Panc1 (cell line): Measurements from ENCODE around the gene TUBA1B. TPM values are rescaled to one million over a fixed set of nuclear protein-coding genes. Genes with fewer than 3 reads are reported as not detected.

Experiments used
- ATAC-seq: fragments of 200-7000 bp; cut with Tn5 transposase; 2 replicates; pipeline ENCODE4 v1.9.1; 2020; ENCODE audit warnings: mild to moderate bottlenecking, moderate library complexity
- BruUV-seq: library from RNA; stranded (reverse); fragments of 400-500 nt; replicated peaks from 2 replicates; lab custom pipeline; 2021; lab: Mats Ljungman, UMichigan
- CTCF ChIA-PET: fragments of 300-600 bp; sonication (Branson Sonifier 250); formaldehyde crosslinking; loops from one replicate; lab custom pipeline; 2022; ENCODE audit warnings: antibody characterized with exemption; lab: Charles Lee
- POLR2A ChIA-PET: fragments of 300-600 bp; sonication (Branson Sonifier 250); formaldehyde crosslinking; loops from one replicate; lab custom pipeline; 2022; ENCODE audit warnings: antibody characterized with exemption; lab: Charles Lee
- DNase-seq: peaks from one replicate; pipeline ENCODE4 v3.0.0-alpha.2; 2010; ENCODE audit warnings: low read depth, low spot score
- H3K27ac ChIP-seq: 2 replicates; pipeline ENCODE4 v1.5.1; 2011; ENCODE audit warnings: mild to moderate bottlenecking, low read length, inconsistent platforms
- H3K27me3 ChIP-seq: fragments of 200-500 bp; sonication (Bioruptor generic); 2 replicates; pipeline ENCODE4 v1.6.0; 2014; ENCODE audit warnings: low read length, inconsistent platforms; ENCODE audit not compliant: control insufficient read depth, insufficient read depth
- H3K36me3 ChIP-seq: fragments of 200-500 bp; sonication (Bioruptor generic); 2 replicates; pipeline ENCODE4 v1.5.1; 2014; ENCODE audit warnings: inconsistent platforms, mild to moderate bottlenecking, low read length, moderate library complexity; ENCODE audit not compliant: control insufficient read depth, insufficient read depth
- H3K4me1 ChIP-seq: 2 replicates; pipeline ENCODE4 v1.5.1; 2011; ENCODE audit warnings: inconsistent platforms, mild to moderate bottlenecking, low read length, moderate library complexity; ENCODE audit not compliant: control insufficient read depth, insufficient read depth
- H3K4me3 ChIP-seq, 2 experiments: 2 replicates each; pipeline ENCODE4 v1.5.1; 2011 to 2012; ENCODE audit warnings: low read depth in 2 of 2, low read length in 2 of 2, mild to moderate bottlenecking in 2 of 2, inconsistent platforms in 1 of 2, moderate library complexity in 1 of 2
- H3K9me3 ChIP-seq: fragments of 200-500 bp; sonication (Bioruptor generic); 2 replicates; pipeline ENCODE4 v1.5.1; 2014; ENCODE audit warnings: low read depth, mild to moderate bottlenecking, inconsistent platforms, low read length, moderate library complexity; ENCODE audit not compliant: control insufficient read depth, insufficient read depth
- CTCF ChIP-seq: fragments of 450-650 bp; IDR thresholded peaks from 2 replicates; pipeline ENCODE4 v1.5.1; 2017; ENCODE audit warnings: mild to moderate bottlenecking
- POLR2AphosphoS5 ChIP-seq: IDR thresholded peaks from 2 replicates; pipeline ENCODE4 v1.6.1; 2012; ENCODE audit warnings: mild to moderate bottlenecking, low read depth, low read length, moderate library complexity
- REST ChIP-seq, 2 experiments: IDR thresholded peaks; 2 replicates each; pipeline ENCODE4 v1.6.1; 2011 to 2012; ENCODE audit warnings: low read depth in 2 of 2, control low read depth in 1 of 2, low read length in 1 of 2, mild to moderate bottlenecking in 1 of 2, moderate library complexity in 1 of 2; ENCODE audit not compliant: insufficient read depth in 1 of 2
- SIN3A ChIP-seq: IDR thresholded peaks from 2 replicates; pipeline ENCODE4 v1.6.1; 2012; ENCODE audit warnings: low read depth, mild to moderate bottlenecking, low read length, moderate library complexity, borderline replicate concordance; ENCODE audit not compliant: insufficient read depth
- TCF7L2 ChIP-seq: IDR thresholded peaks from 2 replicates; pipeline ENCODE4 v1.6.1; 2011; ENCODE audit warnings: mild to moderate bottlenecking, low read depth, low read length, inconsistent platforms
- in situ Hi-C: cut with HindIII; loops from 2 replicates; pipeline ENCODE4 v1.10.0; 2016; ENCODE audit warnings: low sequenced_read_pairs, low pct_unique_long_range_greater_than_20kb
- intact Hi-C: fragments of 100-400 bp; cut with micrococcal nuclease; formaldehyde crosslinking; loops from one replicate; pipeline ENCODE4 v1.10.0; 2022; ENCODE audit not compliant: unreplicated experiment
- total RNA-seq: library from RNA; stranded (reverse); gene quantifications from one replicate; pipeline ENCODE4 v1.2.1, GENCODE V29; 2021; ENCODE audit not compliant: unreplicated experiment

TUBA1B gene
- total RNA-seq, 1 experiment from 2014 or later: 1,275 TPM

GRCh38 chr12:49126852-49127763 is 4.1 kb downstream of the TUBA1B start:
- no peak for TF ChIP-seq TCF7L2
- peak; percentile 66 for TF ChIP-seq POLR2AphosphoS5
- Histone ChIP-seq H3K9me3 (no peaks in the 10 kb centered on the region), H3K27me3 (no peaks in the 10 kb centered on the region), H3K4me1 (peaks cover 14% of the 10 kb centered on the region), H3K27ac (no peak overlapping the region), H3K4me3 (no peak overlapping the region), H3K36me3 (peaks cover 14% of the 10 kb centered on the region)
- CTCF ChIA-PET: no interaction called here
- in situ Hi-C loops: no loop called here
- no peak for ATAC-seq
- DNase-seq: no peak
- POLR2A ChIA-PET: interaction anchor here (0.8 kb wide), 1 partner anchor 61 kb away, joined by 4 read pairs; no protein-coding TSS in a partner anchor
- intact Hi-C loops: no loop called here
- no TSS peak for BruUV-seq

- Histone ChIP-seq H3K36me3 (no peaks in the 10 kb centered on the region), H3K4me1 (no peaks in the 10 kb centered on the region), H3K27me3 (no peaks in the 10 kb centered on the region), H3K4me3 (no peak overlapping the region), H3K27ac (no peak overlapping the region), H3K9me3 (no peaks in the 10 kb centered on the region)
- intact Hi-C loops (loop anchor here (5.0 kb wide), 1 partner anchor 59 kb away; the partner anchor contains the start of gene KMT2D), in situ Hi-C loops (no loop called here)
- CTCF ChIA-PET: interaction anchor here (0.6 to 2.7 kb wide), 8 partner anchors 9 to 150 kb away, joined by 3 to 47 read pairs (median 4); partner anchors contain the start of genes DHH, LMBR1L, RHEBL1 and WNT10B
- ATAC-seq (peak; percentile 94), DNase-seq (peak; percentile 72)
- POLR2A ChIA-PET: interaction anchor here (0.6 kb wide), 1 partner anchor 43 kb away, joined by 8 read pairs; no protein-coding TSS in a partner anchor
- TF ChIP-seq SIN3A (no peak), TCF7L2 (no peak), CTCF (peak; percentile 85), POLR2AphosphoS5 (no peak)
- BruUV-seq: no TSS peak
These were observed 10.0 kb downstream of the TUBA1B start for GRCh38 chr12:49121047-49121696.

- ChIA-PET CTCF (interaction anchor here (0.6 to 1.4 kb wide), 5 partner anchors 8 to 47 kb away, joined by 3 to 6 read pairs (median 4); no protein-coding TSS in a partner anchor), POLR2A (no interaction called here)
- intact Hi-C loops (no loop called here), in situ Hi-C loops (no loop called here)
- Histone ChIP-seq H3K27me3 (no peaks in the 10 kb centered on the region), H3K4me3 (peak overlapping the region; percentile 92), H3K9me3 (no peaks in the 10 kb centered on the region), H3K36me3 (no peaks in the 10 kb centered on the region; the same call in 1 of the 2 replicates), H3K4me1 (peaks cover 14% of the 10 kb centered on the region), H3K27ac (peak overlapping the region; percentile 80)
- TF ChIP-seq POLR2AphosphoS5 (no peak), TCF7L2 (no peak), CTCF (no peak), SIN3A (no peak), REST (IDR thresholded peaks at IDR 0.05; ENCODE audit: insufficient read depth in 1 of 2, low read depth in 2 of 2, low read length in 1 of 2) (no peak)
- DNase-seq (no peak), ATAC-seq (peak; percentile 15)
- BruUV-seq: no TSS peak
These were observed 20.0 kb downstream of the TUBA1B start for GRCh38 chr12:49111206-49111605.
